Natural killer cell (primary cell): ENCODE measurements around the gene SLC25A26. TPM values are rescaled to one million over a fixed set of nuclear protein-coding genes. Genes with fewer than 3 reads are reported as not detected.

Experiments
- ATAC-seq, 3 donors: fragments of 150-1000 bp in 2 of 3; fragments of 200-7000 bp in 1 of 3; cut with Tn5 transposase; 1 replicate in 1 of 3; 2 replicates in 2 of 3; pipeline ENCODE4 v1.10.0; 2021; ENCODE audit warnings: mild to moderate bottlenecking in 2 of 3, moderate library complexity in 2 of 3
- DNase-seq, 2 donors: peaks; one replicate each; pipeline versions ENCODE4 v3.0.0 to v3.0.0-alpha.2; 2013 to 2021; ENCODE audit warnings: mixed read lengths in 1 of 2
- H3K27ac ChIP-seq: one replicate; pipeline ENCODE4 v1.5.1; 2013; ENCODE audit warnings: mild to moderate bottlenecking, low read length
- H3K27me3 ChIP-seq: one replicate; pipeline ENCODE4 v1.6.1; 2013; ENCODE audit warnings: low read length; ENCODE audit not compliant: control insufficient read depth, insufficient read depth
- H3K36me3 ChIP-seq: one replicate; pipeline ENCODE4 v1.6.1; 2013; ENCODE audit warnings: low read length; ENCODE audit not compliant: control insufficient read depth, insufficient read depth
- H3K4me1 ChIP-seq: one replicate; pipeline ENCODE4 v1.6.1; 2013; ENCODE audit warnings: low read length; ENCODE audit not compliant: control insufficient read depth, insufficient read depth
- H3K4me3 ChIP-seq: one replicate; pipeline ENCODE4 v1.5.1; 2013; ENCODE audit warnings: low read length
- H3K9me3 ChIP-seq: one replicate; pipeline ENCODE4 v1.6.1; 2013; ENCODE audit warnings: low read length; ENCODE audit not compliant: control insufficient read depth, insufficient read depth
- H3K27ac Mint-ChIP-seq, 2 donors: one replicate each; pipeline ENCODE4 v1.8.0; 2022; ENCODE audit warnings: mild to moderate bottlenecking in 2 of 2, mixed read lengths in 2 of 2, moderate library complexity in 1 of 2
- H3K27me3 Mint-ChIP-seq, 2 donors: one replicate each; pipeline ENCODE4 v1.8.0; 2022; ENCODE audit warnings: low read depth in 2 of 2, mixed read lengths in 2 of 2
- H3K36me3 Mint-ChIP-seq: one replicate; pipeline ENCODE4 v1.8.0; 2022; ENCODE audit warnings: mixed read lengths
- H3K4me1 Mint-ChIP-seq, 2 donors: one replicate each; pipeline ENCODE4 v1.8.0; 2022; ENCODE audit warnings: mixed read lengths in 2 of 2
- H3K4me3 Mint-ChIP-seq: one replicate; pipeline ENCODE4 v1.8.0; 2022; ENCODE audit warnings: mild to moderate bottlenecking, moderate library complexity, mixed read lengths
- H3K9me3 Mint-ChIP-seq, 2 donors: one replicate each; pipeline ENCODE4 v1.8.0; 2022; ENCODE audit warnings: mixed read lengths in 2 of 2
- CTCF ChIP-seq: fragments of 200-600 bp; IDR thresholded peaks from one replicate; pipeline ENCODE4 v1.8.0; 2022; ENCODE audit warnings: antibody characterized with exemption
- WGBS: methylation state at CpG from one replicate; pipeline ENCODE4 v1.1.7; 2013; ENCODE audit warnings: missing lambda C conversion rate; ENCODE audit not compliant: insufficient coverage; 5-methylcytosine and 5-hydroxymethylcytosine counted together
- intact Hi-C: fragments of 100-400 bp; cut with micrococcal nuclease; formaldehyde crosslinking; loops from one replicate; pipeline ENCODE4 v1.14.2; 2022
- total RNA-seq, 4 donors: library from RNA; stranded (reverse); fragments of 120-200 nt in 1 of 4; gene quantifications; one replicate each; pipeline versions ENCODE4 v1.2.3 to v1.2.4, GENCODE V29; 2013 to 2022

The SLC25A26 gene
- total RNA-seq, 3 donors from 2014 or later (not counting 1 experiment from before 2014, with no cell fraction given), result 18.4 to 23.9 (median 23.3) TPM

GRCh38 chr3:66268864-66269263, 48.1 kb downstream of the SLC25A26 start:
- no peak for DNase-seq
- WGBS, result 97% methylated on average over 4 of the region's 4 CpGs
- Mint-ChIP-seq H3K36me3 (no peaks in the 10 kb centered on the region), H3K9me3 (no peaks in the 10 kb centered on the region), H3K27ac (no peak overlapping the region), H3K4me1 (no peaks in the 10 kb centered on the region), H3K27me3 (no peaks in the 10 kb centered on the region), H3K4me3 (no peak overlapping the region)
- Histone ChIP-seq H3K4me3 (no peak overlapping the region), H3K36me3 (peaks cover 2% of the 10 kb centered on the region), H3K27ac (no peak overlapping the region), H3K9me3 (no peaks in the 10 kb centered on the region), H3K27me3 (no peaks in the 10 kb centered on the region), H3K4me1 (no peaks in the 10 kb centered on the region)
- TF ChIP-seq CTCF, result no peak
- no peak for ATAC-seq
- intact Hi-C loops, result no loop called here

- Mint-ChIP-seq H3K27me3 (no peaks in the 10 kb centered on the region), H3K9me3 (no peaks in the 10 kb centered on the region), H3K4me3 (no peak overlapping the region), H3K27ac (no peak overlapping the region), H3K36me3 (no peaks in the 10 kb centered on the region), H3K4me1 (no peaks in the 10 kb centered on the region)
- Histone ChIP-seq H3K27me3 (no peaks in the 10 kb centered on the region), H3K4me1 (no peaks in the 10 kb centered on the region), H3K9me3 (no peaks in the 10 kb centered on the region), H3K36me3 (peaks cover 2% of the 10 kb centered on the region), H3K27ac (no peak overlapping the region), H3K4me3 (no peak overlapping the region)
- intact Hi-C loops, result no loop called here
- no peak for TF ChIP-seq CTCF
- ATAC-seq (no peak), DNase-seq (no peak)
- WGBS, result no CpG with 5 or more reads among the region's 1 CpG
These were observed 48.6 kb downstream of the SLC25A26 start for GRCh38 chr3:66269411-66269810.

GRCh38 chr3:66270288-66270687, 49.5 kb downstream of the SLC25A26 start:
- Mint-ChIP-seq H3K4me3 (no peak overlapping the region), H3K9me3 (no peaks in the 10 kb centered on the region), H3K4me1 (no peaks in the 10 kb centered on the region), H3K27ac (no peak overlapping the region), H3K27me3 (no peaks in the 10 kb centered on the region), H3K36me3 (no peaks in the 10 kb centered on the region)
- no peaks in the 10 kb centered on the region for H3K9me3 ChIP-seq
- H3K4me1 ChIP-seq, result no peaks in the 10 kb centered on the region
- no peak overlapping the region for H3K4me3 ChIP-seq
- intact Hi-C loops, result no loop called here
- no CpG with 5 or more reads among the region's 1 CpG for WGBS
- TF ChIP-seq CTCF, result no peak
- ATAC-seq, result no peak
- no peaks in the 10 kb centered on the region for H3K36me3 ChIP-seq
- H3K27me3 ChIP-seq, result no peaks in the 10 kb centered on the region
- no peak for DNase-seq
- no peak overlapping the region for H3K27ac ChIP-seq

GRCh38 chr3:66270701-66271100, 49.9 kb downstream of the SLC25A26 start:
- Mint-ChIP-seq H3K4me3 (no peak overlapping the region), H3K27ac (no peak overlapping the region), H3K4me1 (no peaks in the 10 kb centered on the region), H3K9me3 (no peaks in the 10 kb centered on the region), H3K36me3 (no peaks in the 10 kb centered on the region), H3K27me3 (no peaks in the 10 kb centered on the region)
- no peak for TF ChIP-seq CTCF
- Histone ChIP-seq H3K4me1 (no peaks in the 10 kb centered on the region), H3K36me3 (no peaks in the 10 kb centered on the region), H3K9me3 (no peaks in the 10 kb centered on the region), H3K4me3 (no peak overlapping the region), H3K27me3 (no peaks in the 10 kb centered on the region), H3K27ac (no peak overlapping the region)
- 83% methylated on average over 1 of the region's 2 CpGs for WGBS
- ATAC-seq, result no peak
- no peak for DNase-seq
- intact Hi-C loops, result no loop called here
